Calu3 (cell line): ENCODE measurements around the gene GTPBP3. TPM values are rescaled to one million over a fixed set of nuclear protein-coding genes. Genes with fewer than 3 reads are reported as not detected.

Experiments
- BruUV-seq: library from RNA; stranded (reverse); fragments of 400-500 nt; replicated peaks from 2 replicates; lab custom pipeline; 2021; lab: Mats Ljungman, UMichigan
- CTCF ChIA-PET: fragments of 300-600 bp; sonication (Branson Sonifier 250); formaldehyde crosslinking; loops from one replicate; lab custom pipeline; 2022; ENCODE audit warnings: antibody characterized with exemption; lab: Charles Lee
- DNase-seq: peaks from one replicate; pipeline ENCODE4 v3.0.0; 2022
- H3K27ac Mint-ChIP-seq: one replicate; pipeline ENCODE4 v1.8.0; 2022; ENCODE audit warnings: mixed read lengths; ENCODE audit not compliant: unreplicated experiment
- H3K27me3 Mint-ChIP-seq: one replicate; pipeline ENCODE4 v1.8.0; 2022; ENCODE audit warnings: mixed read lengths; ENCODE audit not compliant: unreplicated experiment
- H3K36me3 Mint-ChIP-seq: one replicate; pipeline ENCODE4 v1.8.0; 2022; ENCODE audit warnings: mild to moderate bottlenecking, moderate library complexity, mixed read lengths; ENCODE audit not compliant: insufficient read depth, unreplicated experiment
- H3K4me1 Mint-ChIP-seq: one replicate; pipeline ENCODE4 v1.8.0; 2022; ENCODE audit warnings: mild to moderate bottlenecking, low read depth, mixed read lengths; ENCODE audit not compliant: unreplicated experiment
- H3K4me3 Mint-ChIP-seq: one replicate; pipeline ENCODE4 v1.8.0; 2022; ENCODE audit warnings: mild to moderate bottlenecking, low read depth, moderate library complexity, mixed read lengths; ENCODE audit not compliant: unreplicated experiment
- H3K9me3 Mint-ChIP-seq: one replicate; pipeline ENCODE4 v1.8.0; 2022; ENCODE audit warnings: low read depth, mixed read lengths; ENCODE audit not compliant: unreplicated experiment
- CTCF ChIP-seq: fragments of 200-600 bp; IDR thresholded peaks from one replicate; pipeline ENCODE4 v1.8.0; 2022; ENCODE audit warnings: antibody characterized with exemption; ENCODE audit not compliant: unreplicated experiment
- intact Hi-C: fragments of 100-400 bp; cut with micrococcal nuclease; formaldehyde crosslinking; loops from one replicate; pipeline ENCODE4 v1.10.0; 2022; ENCODE audit not compliant: unreplicated experiment
- total RNA-seq: library from RNA; stranded (reverse); gene quantifications from 2 replicates; pipeline ENCODE4 v1.2.3, GENCODE V29; 2022

Gene GTPBP3
- total RNA-seq, 1 experiment from 2014 or later = 40.9 TPM

- Mint-ChIP-seq H3K27me3 (peaks cover 22% of the 10 kb centered on the region), H3K9me3 (no peaks in the 10 kb centered on the region), H3K4me3 (no peak overlapping the region), H3K27ac (no peak overlapping the region), H3K4me1 (no peaks in the 10 kb centered on the region), H3K36me3 (peaks cover 11% of the 10 kb centered on the region)
- TF ChIP-seq CTCF = peak; percentile 76
- CTCF ChIA-PET = no interaction called here
- DNase-seq = peak; percentile 81
- BruUV-seq = no TSS peak
- intact Hi-C loops = no loop called here
Measured at GRCh38 chr19:17346109-17346671, 8.8 kb downstream of the GTPBP3 start.

GRCh38 chr19:17347361-17347760 lies 10.0 kb downstream of the GTPBP3 start:
- CTCF ChIA-PET = no interaction called here
- Mint-ChIP-seq H3K27ac (peak overlapping the region; percentile 34), H3K9me3 (no peaks in the 10 kb centered on the region)

GRCh38 chr19:17347877-17348276 lies 10.5 kb downstream of the GTPBP3 start:
- CTCF ChIA-PET = no interaction called here
- H3K27ac Mint-ChIP-seq = peak overlapping the region; percentile 34
- H3K4me3 Mint-ChIP-seq = no peak overlapping the region
- TF ChIP-seq CTCF = no peak
- no TSS peak for BruUV-seq
- H3K4me1 Mint-ChIP-seq = peaks cover under 1% of the 10 kb centered on the region
- peaks cover 6% of the 10 kb centered on the region for H3K36me3 Mint-ChIP-seq
- intact Hi-C loops = no loop called here
- peaks cover 35% of the 10 kb centered on the region for H3K27me3 Mint-ChIP-seq
- no peaks in the 10 kb centered on the region for H3K9me3 Mint-ChIP-seq
- no peak for DNase-seq

More at GRCh38 chr19:17347361-17347760, 10.0 kb downstream of the GTPBP3 start:
- DNase-seq = no peak
- no peaks in the 10 kb centered on the region for H3K4me1 Mint-ChIP-seq
- no peak for TF ChIP-seq CTCF
- peaks cover 30% of the 10 kb centered on the region for H3K27me3 Mint-ChIP-seq
- no peak overlapping the region for H3K4me3 Mint-ChIP-seq
- intact Hi-C loops = no loop called here
- BruUV-seq = no TSS peak
- H3K36me3 Mint-ChIP-seq = peaks cover 10% of the 10 kb centered on the region

GRCh38 chr19:17348700-17349099 lies 11.3 kb downstream of the GTPBP3 start:
- Mint-ChIP-seq H3K27me3 (peaks cover 43% of the 10 kb centered on the region), H3K4me1 (peaks cover 9% of the 10 kb centered on the region), H3K27ac (no peak overlapping the region), H3K9me3 (no peaks in the 10 kb centered on the region), H3K36me3 (peaks cover 6% of the 10 kb centered on the region), H3K4me3 (peak overlapping the region; percentile 39)
- no TSS peak for BruUV-seq
- TF ChIP-seq CTCF = no peak
- intact Hi-C loops = no loop called here
- peak; percentile 41 for DNase-seq
- CTCF ChIA-PET = no interaction called here
